Epithelial cell of proximal tubule (primary cell): ENCODE data around the gene CNIH2. TPM values are rescaled to one million over a fixed set of nuclear protein-coding genes. Genes with fewer than 3 reads are reported as not detected.
A peak's percentile ranks its signal among the peaks of the same experiment; 100 is the strongest.
"Not testable (repeated sequence)": the region's sequence is repeated elsewhere in the genome, so short reads cannot be mapped to it uniquely, and the experiment has no call there.

Experiments used
- DNase-seq: peaks from one replicate; pipeline ENCODE4 v3.0.0-alpha.2; 2011; ENCODE audit warnings: low read depth
- H3K4me3 ChIP-seq: 2 replicates; pipeline ENCODE4 v1.5.1; 2011; ENCODE audit warnings: low read depth, mild to moderate bottlenecking, low read length
- CTCF ChIP-seq: conservative IDR thresholded peaks from 2 replicates; pipeline ENCODE4 v1.5.1; 2012; ENCODE audit warnings: low read depth, mild to moderate bottlenecking, low read length
- total RNA-seq: library from RNA; depleted of rRNA; stranded (reverse); fragments of >200 nt; gene quantifications from 2 replicates; pipeline ENCODE4 v1.2.3, GENCODE V29; 2015

CNIH2 gene
- total RNA-seq, 1 donor from 2014 or later: 0.58 TPM

GRCh38 chr11:66297610-66298009 lies 19.6 kb downstream of the CNIH2 start:
- no peak for TF ChIP-seq CTCF
- DNase-seq: no peak
- no peak overlapping the region for H3K4me3 ChIP-seq

GRCh38 chr11:66299186-66299585 lies 21.2 kb downstream of the CNIH2 start:
- no peak overlapping the region for H3K4me3 ChIP-seq
- TF ChIP-seq CTCF: no peak
- DNase-seq: no peak

- no peak for TF ChIP-seq CTCF
- no peak for DNase-seq
- no peak overlapping the region for H3K4me3 ChIP-seq
Observed at GRCh38 chr11:66302656-66303055, 24.7 kb downstream of the CNIH2 start.

- DNase-seq: no peak
- H3K4me3 ChIP-seq: no peak overlapping the region
- TF ChIP-seq CTCF: no peak
Observed at GRCh38 chr11:66309475-66309874, 31.5 kb downstream of the CNIH2 start.

- TF ChIP-seq CTCF: no peak
- DNase-seq: no peak
- no peak overlapping the region for H3K4me3 ChIP-seq
Observed at GRCh38 chr11:66310324-66310723, 32.3 kb downstream of the CNIH2 start.

GRCh38 chr11:66310803-66311440 lies 32.9 kb downstream of the CNIH2 start:
- DNase-seq, H3K4me3 ChIP-seq: not testable (repeated sequence)

- TF ChIP-seq CTCF: peak; percentile 93
- DNase-seq: no peak
- H3K4me3 ChIP-seq: peak overlapping the region; percentile 61
Observed at GRCh38 chr11:66311470-66311964, 33.5 kb downstream of the CNIH2 start.
